Fibroblast of peridontal ligament (primary cell): ENCODE data around the gene POLA2.
A peak's percentile ranks its signal among the peaks of the same experiment; 100 is the strongest.

ENCODE experiments used
- DNase-seq: peaks from one replicate; pipeline ENCODE4 v3.0.0-alpha.2; 2010; ENCODE audit errors: extremely low read depth

The POLA2 gene

GRCh38 chr11:65280646-65281045 is 18.9 kb downstream of the POLA2 start:
- DNase-seq, result no peak

- DNase-seq, result no peak
Measured at GRCh38 chr11:65286686-65287085, 24.9 kb downstream of the POLA2 start.

GRCh38 chr11:65287601-65288000 is 25.8 kb downstream of the POLA2 start:
- DNase-seq, result no peak

GRCh38 chr11:65288706-65289536 is 27.2 kb downstream of the POLA2 start:
- DNase-seq, result peak; percentile 35

GRCh38 chr11:65290448-65291165 is 28.8 kb downstream of the POLA2 start:
- peak; percentile 100 for DNase-seq

- peak; percentile 69 for DNase-seq
Measured at GRCh38 chr11:65291613-65292012, 29.9 kb downstream of the POLA2 start.

GRCh38 chr11:65292890-65293289 is 31.1 kb downstream of the POLA2 start:
- DNase-seq, result no peak

GRCh38 chr11:65293909-65294381 is 32.2 kb downstream of the POLA2 start:
- no peak for DNase-seq

- no peak for DNase-seq
Measured at GRCh38 chr11:65295001-65295400, 33.2 kb downstream of the POLA2 start.

- no peak for DNase-seq
Measured at GRCh38 chr11:65295571-65296341, 34.0 kb downstream of the POLA2 start.

GRCh38 chr11:65297026-65297672 is 35.4 kb downstream of the POLA2 start:
- DNase-seq, result no peak

- DNase-seq, result no peak
Measured at GRCh38 chr11:65298131-65298535, 36.4 kb downstream of the POLA2 start.

- peak; percentile 52 for DNase-seq
Measured at GRCh38 chr11:65298655-65299179, 37.0 kb downstream of the POLA2 start.

- DNase-seq, result no peak
Measured at GRCh38 chr11:65300621-65301275, 39.0 kb downstream of the POLA2 start.

- no peak for DNase-seq
Measured at GRCh38 chr11:65301491-65302329, 39.9 kb downstream of the POLA2 start.

- no peak for DNase-seq
Measured at GRCh38 chr11:65303555-65303954, 41.8 kb downstream of the POLA2 start.

GRCh38 chr11:65304110-65304509 is 42.3 kb downstream of the POLA2 start:
- no peak for DNase-seq

- DNase-seq, result no peak
Measured at GRCh38 chr11:65304613-65305012, 42.9 kb downstream of the POLA2 start.

- DNase-seq, result no peak
Measured at GRCh38 chr11:65305501-65306268, 43.9 kb downstream of the POLA2 start.
